A673 (cell line): Measurements from ENCODE around the gene WDR12. TPM values are rescaled to one million over a fixed set of nuclear protein-coding genes. Genes with fewer than 3 reads are reported as not detected.
A peak's percentile ranks its signal among the peaks of the same experiment; 100 is the strongest.
"Not testable (repeated sequence)": the region's sequence is repeated elsewhere in the genome, so short reads cannot be mapped to it uniquely, and the experiment has no call there.

ENCODE experiments used
- BruUV-seq: library from RNA; stranded (reverse); fragments of 400-500 nt; replicated peaks from 2 replicates; lab custom pipeline; 2021; lab: Mats Ljungman, UMichigan
- CTCF ChIA-PET: fragments of 300-600 bp; sonication (Branson Sonifier 250); formaldehyde crosslinking; loops from one replicate; lab custom pipeline; 2022; ENCODE audit warnings: antibody characterized with exemption; lab: Charles Lee
- POLR2A ChIA-PET: fragments of 300-600 bp; sonication (Branson Sonifier 250); formaldehyde crosslinking; loops from one replicate; lab custom pipeline; 2022; ENCODE audit warnings: antibody characterized with exemption; ENCODE audit not compliant: low non-redundant PET; lab: Charles Lee
- DNase-seq: peaks from one replicate; pipeline ENCODE4 v3.0.0-alpha.2; 2015; ENCODE audit warnings: low spot score
- H3K27ac ChIP-seq: fragments of 200-600 bp; sonication (generic); 2 replicates; pipeline ENCODE4 v1.5.1; 2016; ENCODE audit warnings: mixed run types, low read depth, mild to moderate bottlenecking, mixed read lengths, antibody characterized with exemption, low read length; ENCODE audit not compliant: poor library complexity, severe bottlenecking
- H3K27me3 ChIP-seq: fragments of 200-600 bp; sonication (generic); replicated peaks from 2 replicates; pipeline ENCODE4 v1.6.1; 2017; ENCODE audit warnings: mixed run types, low read depth, mild to moderate bottlenecking, mixed read lengths, antibody characterized with exemption, low read length; ENCODE audit not compliant: insufficient read depth, poor library complexity
- H3K36me3 ChIP-seq: fragments of 200-600 bp; sonication (generic); 2 replicates; pipeline ENCODE4 v1.6.1; 2016; ENCODE audit warnings: mixed run types, mild to moderate bottlenecking, mixed read lengths, antibody characterized with exemption, low read length; ENCODE audit not compliant: insufficient read depth, poor library complexity, severe bottlenecking
- H3K4me1 ChIP-seq: fragments of 200-600 bp; sonication (generic); 2 replicates; pipeline ENCODE4 v1.6.1; 2017; ENCODE audit warnings: mixed run types, mild to moderate bottlenecking, mixed read lengths, antibody characterized with exemption, low read length; ENCODE audit not compliant: insufficient read depth, poor library complexity, severe bottlenecking
- H3K4me3 ChIP-seq: fragments of 200-600 bp; sonication (generic); 2 replicates; pipeline ENCODE4 v1.5.1; 2016; ENCODE audit warnings: low read depth, mixed run types, mild to moderate bottlenecking, mixed read lengths, low read length; ENCODE audit not compliant: poor library complexity, severe bottlenecking
- H3K9me3 ChIP-seq: fragments of 200-600 bp; sonication (generic); 2 replicates; pipeline ENCODE4 v1.6.1; 2016; ENCODE audit warnings: mixed run types, low read depth, mild to moderate bottlenecking, mixed read lengths, antibody characterized with exemption, low read length; ENCODE audit not compliant: poor library complexity, severe bottlenecking
- EZH2 ChIP-seq: fragments of 200-600 bp; sonication (generic); IDR thresholded peaks from 2 replicates; pipeline ENCODE4 v1.6.1; 2017; ENCODE audit warnings: borderline replicate concordance, low read depth, mild to moderate bottlenecking, mixed read lengths, antibody characterized with exemption, low read length; ENCODE audit not compliant: poor library complexity, severe bottlenecking
- intact Hi-C: fragments of 100-400 bp; cut with micrococcal nuclease; formaldehyde crosslinking; loops from one replicate; pipeline ENCODE4 v1.10.0; 2022; ENCODE audit not compliant: unreplicated experiment
- total RNA-seq: library from RNA; stranded (reverse); gene quantifications from 2 replicates; pipeline ENCODE4 v1.2.3, GENCODE V29; 2021
- TF ChIP-seq, protein P1 (sequence below): fragments of 300-800, 200-600 bp; sonication (generic); conservative IDR thresholded peaks from 2 replicates; pipeline ENCODE4 v1.5.1; 2017; ENCODE audit warnings: low read depth, mild to moderate bottlenecking, antibody characterized with exemption, low read length, moderate library complexity, mixed read lengths

The WDR12 gene
- total RNA-seq, 1 experiment from 2014 or later, result 164 TPM

DNA sequence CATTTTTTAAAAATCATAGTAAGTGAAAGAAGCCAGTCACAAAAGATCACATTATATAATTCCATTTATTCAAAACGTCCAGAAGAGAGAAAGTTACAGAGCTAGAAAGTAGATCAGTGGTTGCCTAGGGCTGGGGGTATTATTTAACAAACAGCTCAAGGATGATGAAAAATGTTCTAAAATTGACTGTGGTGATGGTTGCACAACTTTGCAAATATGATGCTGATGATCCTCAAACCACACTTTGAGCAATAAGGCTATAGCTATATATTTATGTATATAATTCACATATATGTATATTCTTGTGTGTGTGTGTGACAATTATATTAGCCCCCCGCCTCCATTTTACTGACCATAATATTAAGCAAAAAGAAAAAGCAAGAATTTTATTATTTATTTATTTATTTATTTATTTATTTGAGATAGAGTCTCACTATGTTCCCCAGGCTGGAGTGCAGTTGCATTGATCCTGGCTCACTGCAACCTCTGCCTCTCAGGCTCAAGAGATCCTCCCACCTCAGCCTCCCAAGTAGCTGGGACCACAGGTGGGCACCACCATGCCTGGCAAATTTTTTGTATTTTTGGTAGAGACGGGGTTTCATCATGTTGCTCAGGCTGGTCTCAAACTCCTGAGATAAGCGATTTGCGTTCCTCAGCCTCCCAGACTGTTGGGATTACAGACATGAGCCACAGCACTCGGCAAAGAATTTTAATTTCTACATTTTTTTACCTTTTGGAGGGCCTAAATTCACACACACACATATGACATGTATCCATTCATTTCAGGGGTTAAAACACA lies 1.9 kb downstream of the WDR12 start:
- peaks cover 18% of the 10 kb centered on the region for H3K36me3 ChIP-seq
- H3K4me1 ChIP-seq, result no peaks in the 10 kb centered on the region
- H3K9me3 ChIP-seq, result no peaks in the 10 kb centered on the region
- H3K4me3 ChIP-seq, result peak overlapping the region; percentile 75
- CTCF ChIA-PET, result interaction anchor here (0.6 kb wide), 1 partner anchor 899 kb away, joined by 3 read pairs; no protein-coding TSS in a partner anchor
- DNase-seq, result no peak
- intact Hi-C loops, result no loop called here
- no TSS peak for BruUV-seq
- no peaks in the 10 kb centered on the region for H3K27me3 ChIP-seq
- no peak overlapping the region for H3K27ac ChIP-seq
- POLR2A ChIA-PET, result interaction anchor here (0.5 kb wide), 1 partner anchor 1029 kb away, joined by 6 read pairs; no protein-coding TSS in a partner anchor
- no peak for TF ChIP-seq EZH2
- TF ChIP-seq, protein P1, sequence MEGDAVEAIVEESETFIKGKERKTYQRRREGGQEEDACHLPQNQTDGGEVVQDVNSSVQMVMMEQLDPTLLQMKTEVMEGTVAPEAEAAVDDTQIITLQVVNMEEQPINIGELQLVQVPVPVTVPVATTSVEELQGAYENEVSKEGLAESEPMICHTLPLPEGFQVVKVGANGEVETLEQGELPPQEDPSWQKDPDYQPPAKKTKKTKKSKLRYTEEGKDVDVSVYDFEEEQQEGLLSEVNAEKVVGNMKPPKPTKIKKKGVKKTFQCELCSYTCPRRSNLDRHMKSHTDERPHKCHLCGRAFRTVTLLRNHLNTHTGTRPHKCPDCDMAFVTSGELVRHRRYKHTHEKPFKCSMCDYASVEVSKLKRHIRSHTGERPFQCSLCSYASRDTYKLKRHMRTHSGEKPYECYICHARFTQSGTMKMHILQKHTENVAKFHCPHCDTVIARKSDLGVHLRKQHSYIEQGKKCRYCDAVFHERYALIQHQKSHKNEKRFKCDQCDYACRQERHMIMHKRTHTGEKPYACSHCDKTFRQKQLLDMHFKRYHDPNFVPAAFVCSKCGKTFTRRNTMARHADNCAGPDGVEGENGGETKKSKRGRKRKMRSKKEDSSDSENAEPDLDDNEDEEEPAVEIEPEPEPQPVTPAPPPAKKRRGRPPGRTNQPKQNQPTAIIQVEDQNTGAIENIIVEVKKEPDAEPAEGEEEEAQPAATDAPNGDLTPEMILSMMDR, result no peak

DNA sequence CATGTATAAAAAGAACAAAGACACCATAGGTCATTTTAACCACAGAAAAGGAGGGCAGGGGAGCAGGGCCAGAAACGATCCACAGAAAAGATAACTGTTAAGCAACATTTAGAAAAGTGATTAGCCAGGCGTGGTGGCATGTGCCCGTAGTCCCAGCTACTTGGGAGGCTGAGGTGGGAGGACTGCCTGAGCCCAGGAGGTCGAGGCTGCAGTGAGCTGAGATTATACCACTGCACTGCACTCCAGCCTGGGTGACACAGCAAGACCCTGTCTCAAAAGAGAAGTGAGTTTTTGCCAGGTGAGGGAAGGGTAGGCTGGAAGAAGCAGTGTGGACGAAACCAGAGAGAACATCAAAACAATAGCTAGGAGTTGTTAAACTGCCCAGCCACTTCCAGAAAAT lies 3.3 kb downstream of the WDR12 start:
- H3K4me3 ChIP-seq, result no peak overlapping the region
- H3K27ac ChIP-seq, result no peak overlapping the region
- H3K9me3 ChIP-seq, result no peaks in the 10 kb centered on the region
- no TSS peak for BruUV-seq
- intact Hi-C loops, result no loop called here
- POLR2A ChIA-PET, result no interaction called here
- TF ChIP-seq, protein P1, result no peak
- no peak for TF ChIP-seq EZH2
- CTCF ChIA-PET, result no interaction called here
- no peak for DNase-seq
- H3K27me3 ChIP-seq, result no peaks in the 10 kb centered on the region
- H3K4me1 ChIP-seq, result no peaks in the 10 kb centered on the region
- peaks cover 22% of the 10 kb centered on the region for H3K36me3 ChIP-seq

DNA sequence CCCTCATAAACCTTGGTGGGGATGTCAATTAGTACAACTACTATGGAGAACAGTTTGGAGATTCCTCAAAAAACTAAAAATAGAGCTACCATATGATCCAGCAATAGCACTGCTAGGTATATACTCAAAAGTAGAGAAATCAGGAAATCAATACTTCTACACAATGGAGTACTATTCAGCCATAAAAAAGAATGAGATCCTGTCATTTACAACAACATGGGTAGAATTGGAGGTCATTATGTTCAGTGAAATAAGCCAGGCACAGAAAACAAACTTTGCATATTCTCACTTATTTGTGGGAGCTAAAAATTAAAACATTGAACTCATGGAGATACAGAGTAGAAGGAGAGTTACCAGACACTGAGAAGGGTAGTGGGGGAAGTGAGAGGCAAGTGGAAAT lies 6.0 kb downstream of the WDR12 start:
- POLR2A ChIA-PET, intact Hi-C loops, DNase-seq, H3K27me3 ChIP-seq, H3K27ac ChIP-seq, H3K9me3 ChIP-seq, H3K4me3 ChIP-seq, CTCF ChIA-PET, BruUV-seq, H3K4me1 ChIP-seq: not testable (repeated sequence)
- H3K36me3 ChIP-seq, result peaks cover 28% of the 10 kb centered on the region

DNA sequence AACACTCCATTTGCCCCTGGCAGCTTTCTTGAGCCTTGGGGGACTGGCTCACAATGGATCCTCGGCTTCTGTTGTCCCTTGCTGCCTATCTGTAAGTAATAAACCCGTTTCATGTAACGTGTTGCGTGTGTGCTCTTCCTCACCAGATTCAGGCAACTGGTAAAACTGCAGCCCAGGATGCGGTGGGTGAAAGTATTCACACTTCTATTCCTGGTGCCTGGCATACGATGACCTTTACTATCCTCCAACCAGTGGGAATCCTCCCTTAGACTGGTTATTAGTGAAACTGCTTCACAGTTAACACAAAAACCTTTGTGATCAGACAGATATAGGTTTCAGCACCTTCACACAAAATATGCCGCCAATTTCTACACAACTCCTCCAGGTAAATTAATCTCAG lies 26.3 kb downstream of the WDR12 start:
- Histone ChIP-seq H3K36me3 (peaks cover 37% of the 10 kb centered on the region), H3K4me3 (no peak overlapping the region), H3K27ac (no peak overlapping the region), H3K4me1 (no peaks in the 10 kb centered on the region), H3K27me3 (no peaks in the 10 kb centered on the region), H3K9me3 (no peaks in the 10 kb centered on the region)
- intact Hi-C loops, result no loop called here
- no peak for DNase-seq
- CTCF ChIA-PET, result no interaction called here
- POLR2A ChIA-PET, result no interaction called here
- TF ChIP-seq, protein P1, result no peak
- TF ChIP-seq EZH2, result no peak
- BruUV-seq, result no TSS peak
